PC-9 (cell line): Measurements from ENCODE around the gene SPP1. TPM values are rescaled to one million over a fixed set of nuclear protein-coding genes. Genes with fewer than 3 reads are reported as not detected.

ENCODE experiments used
- BruUV-seq: library from RNA; stranded (reverse); fragments of 400-500 nt; replicated peaks from 2 replicates; lab custom pipeline; 2021; lab: Mats Ljungman, UMichigan
- CTCF ChIA-PET: fragments of 300-600 bp; sonication (Branson Sonifier 250); formaldehyde crosslinking; loops from one replicate; lab custom pipeline; 2022; ENCODE audit warnings: antibody characterized with exemption; lab: Charles Lee
- POLR2A ChIA-PET: fragments of 300-600 bp; sonication (Branson Sonifier 250); formaldehyde crosslinking; loops from one replicate; lab custom pipeline; 2022; ENCODE audit warnings: antibody characterized with exemption; ENCODE audit not compliant: unreplicated experiment; lab: Charles Lee
- DNase-seq, 2 experiments: peaks; one replicate each; pipeline versions ENCODE4 v3.0.0 to v3.0.0-alpha.2; 2015 to 2022; ENCODE audit warnings: mixed read lengths in 1 of 2
- H2AFZ ChIP-seq: fragments of 200-600 bp; sonication (generic); 2 replicates; pipeline ENCODE4 v1.8.1; 2017; ENCODE audit warnings: antibody characterized with exemption
- H3F3A ChIP-seq: fragments of 200-600 bp; sonication (generic); 2 replicates; pipeline ENCODE4 v1.8.1; 2017; ENCODE audit warnings: antibody characterized with exemption, mild to moderate bottlenecking, low read depth; ENCODE audit not compliant: insufficient read depth
- H3K27ac ChIP-seq: fragments of 200-600 bp; sonication (generic); 2 replicates; pipeline ENCODE4 v1.6.1; 2016; ENCODE audit warnings: mixed run types
- H3K27me3 ChIP-seq: fragments of 200-600 bp; sonication (generic); 2 replicates; pipeline ENCODE4 v1.6.1; 2016; ENCODE audit warnings: low read depth, mixed run types; ENCODE audit not compliant: insufficient read depth
- H3K36me3 ChIP-seq: fragments of 200-600 bp; sonication (generic); 2 replicates; pipeline ENCODE4 v1.6.1; 2016; ENCODE audit warnings: low read depth, mixed run types
- H3K4me1 ChIP-seq: fragments of 200-600 bp; sonication (generic); replicated peaks from 2 replicates; pipeline ENCODE4 v1.6.1; 2016; ENCODE audit warnings: mixed run types; ENCODE audit not compliant: insufficient read depth
- H3K4me2 ChIP-seq: fragments of 200-600 bp; sonication (generic); 2 replicates; pipeline ENCODE4 v1.6.1; 2017; ENCODE audit warnings: mixed run types
- H3K4me3 ChIP-seq: fragments of 200-600 bp; sonication (generic); 2 replicates; pipeline ENCODE4 v1.6.1; 2016; ENCODE audit warnings: mixed run types
- H3K79me2 ChIP-seq: fragments of 200-600 bp; sonication (generic); 2 replicates; pipeline ENCODE4 v1.6.1; 2017; ENCODE audit warnings: low read depth, mixed run types
- H3K9me2 ChIP-seq: fragments of 200-600 bp; sonication (generic); 2 replicates; pipeline ENCODE4 v1.8.1; 2017; ENCODE audit warnings: mild to moderate bottlenecking; ENCODE audit not compliant: insufficient read depth
- H3K9me3 ChIP-seq: fragments of 200-600 bp; sonication (generic); 2 replicates; pipeline ENCODE4 v1.8.1; 2016; ENCODE audit warnings: low read depth; ENCODE audit not compliant: insufficient read depth
- H4K20me1 ChIP-seq: fragments of 200-600 bp; sonication (generic); 2 replicates; pipeline ENCODE4 v1.8.1; 2017; ENCODE audit not compliant: insufficient read depth
- EZH2 ChIP-seq: fragments of 200-600 bp; sonication (generic); IDR thresholded peaks from 2 replicates; pipeline ENCODE4 v1.8.0; 2017; ENCODE audit warnings: antibody characterized with exemption, low read depth
- intact Hi-C: fragments of 100-400 bp; cut with micrococcal nuclease; formaldehyde crosslinking; loops from one replicate; pipeline ENCODE4 v1.10.0; 2022; ENCODE audit not compliant: unreplicated experiment
- total RNA-seq: library from RNA; stranded (reverse); gene quantifications from 2 replicates; pipeline ENCODE4 v1.2.3, GENCODE V29; 2021
- TF ChIP-seq, protein P1 (sequence below): fragments of 200-600 bp; sonication (generic); conservative IDR thresholded peaks from 2 replicates; pipeline ENCODE4 v1.6.1; 2017; ENCODE audit warnings: mixed run types, antibody characterized with exemption, mild to moderate bottlenecking, moderate library complexity

Gene SPP1
- total RNA-seq, 1 experiment from 2014 or later: 212 TPM

DNA sequence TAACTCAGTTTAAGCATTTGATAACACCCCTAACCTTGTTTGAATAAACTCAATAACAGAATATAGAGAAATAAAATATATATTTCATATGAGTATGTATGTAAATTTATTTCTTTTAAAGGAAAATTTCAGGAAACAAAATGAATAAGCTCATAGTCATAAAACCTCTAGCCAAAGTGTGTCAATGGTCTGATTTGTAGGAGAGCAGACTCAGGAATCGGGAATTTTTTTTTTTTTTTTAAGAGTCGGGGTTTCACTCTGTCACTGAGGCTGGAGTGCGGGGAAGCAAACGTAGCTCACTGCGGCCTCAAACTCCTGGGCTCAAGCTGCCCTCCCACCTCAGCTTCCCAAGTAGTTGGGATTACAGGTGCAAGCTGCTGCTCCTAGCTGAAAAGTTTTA lies 34.4 kb downstream of the SPP1 start:
- intact Hi-C loops: no loop called here
- CTCF ChIA-PET: interaction anchor here (0.6 kb wide), 2 partner anchors 1086 to 1441 kb away, joined by 4 to 7 read pairs; no protein-coding TSS in a partner anchor

DNA sequence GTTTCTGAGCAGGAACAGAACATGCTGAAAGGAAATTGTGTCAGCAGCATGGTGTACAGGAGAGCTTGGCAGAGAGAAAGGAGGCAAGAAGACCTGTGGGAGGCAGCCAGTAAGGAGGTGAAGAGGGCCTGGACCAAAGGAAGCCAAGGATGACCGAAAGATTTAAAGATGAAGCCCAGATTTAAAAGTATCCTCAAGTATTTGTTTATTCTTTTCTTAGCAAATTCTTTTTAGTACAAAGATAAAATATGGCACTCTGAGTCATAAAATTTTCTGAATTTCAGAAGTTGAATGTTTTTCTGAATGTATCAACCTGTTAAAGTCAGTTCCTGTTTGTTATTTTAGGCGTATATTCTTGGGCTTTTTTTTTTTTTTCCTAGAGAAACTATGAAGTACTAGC lies 35.5 kb downstream of the SPP1 start:
- DNase-seq: no peak
- intact Hi-C loops: no loop called here
- CTCF ChIA-PET: interaction anchor here (0.5 kb wide), 1 partner anchor 162 kb away, joined by 3 read pairs; no protein-coding TSS in a partner anchor
- no peaks in the 10 kb centered on the region for H3K36me3 ChIP-seq
- no peak overlapping the region for H3K27ac ChIP-seq
- peaks cover 13% of the 10 kb centered on the region for H3K4me1 ChIP-seq
- H3K4me3 ChIP-seq: no peak overlapping the region
- no peaks in the 10 kb centered on the region for H3F3A ChIP-seq
- peak overlapping the region; percentile 21; the same call in 1 of the 2 replicates for H3K4me2 ChIP-seq
- BruUV-seq: no TSS peak
- no peaks in the 10 kb centered on the region for H3K9me3 ChIP-seq
- POLR2A ChIA-PET: no interaction called here
- H3K79me2 ChIP-seq: peaks cover 33% of the 10 kb centered on the region
- no peaks in the 10 kb centered on the region for H3K9me2 ChIP-seq
- H3K27me3 ChIP-seq: no peaks in the 10 kb centered on the region
- no peak for TF ChIP-seq EZH2
- TF ChIP-seq, protein P1, sequence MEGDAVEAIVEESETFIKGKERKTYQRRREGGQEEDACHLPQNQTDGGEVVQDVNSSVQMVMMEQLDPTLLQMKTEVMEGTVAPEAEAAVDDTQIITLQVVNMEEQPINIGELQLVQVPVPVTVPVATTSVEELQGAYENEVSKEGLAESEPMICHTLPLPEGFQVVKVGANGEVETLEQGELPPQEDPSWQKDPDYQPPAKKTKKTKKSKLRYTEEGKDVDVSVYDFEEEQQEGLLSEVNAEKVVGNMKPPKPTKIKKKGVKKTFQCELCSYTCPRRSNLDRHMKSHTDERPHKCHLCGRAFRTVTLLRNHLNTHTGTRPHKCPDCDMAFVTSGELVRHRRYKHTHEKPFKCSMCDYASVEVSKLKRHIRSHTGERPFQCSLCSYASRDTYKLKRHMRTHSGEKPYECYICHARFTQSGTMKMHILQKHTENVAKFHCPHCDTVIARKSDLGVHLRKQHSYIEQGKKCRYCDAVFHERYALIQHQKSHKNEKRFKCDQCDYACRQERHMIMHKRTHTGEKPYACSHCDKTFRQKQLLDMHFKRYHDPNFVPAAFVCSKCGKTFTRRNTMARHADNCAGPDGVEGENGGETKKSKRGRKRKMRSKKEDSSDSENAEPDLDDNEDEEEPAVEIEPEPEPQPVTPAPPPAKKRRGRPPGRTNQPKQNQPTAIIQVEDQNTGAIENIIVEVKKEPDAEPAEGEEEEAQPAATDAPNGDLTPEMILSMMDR: no peak
- H4K20me1 ChIP-seq: no peaks in the 10 kb centered on the region
- H2AFZ ChIP-seq: no peak overlapping the region

More for the DNA sequence above, 34.4 kb downstream of the SPP1 start:
- no TSS peak for BruUV-seq
- no peak overlapping the region for H3K27ac ChIP-seq
- H3K79me2 ChIP-seq: peaks cover 33% of the 10 kb centered on the region
- no peaks in the 10 kb centered on the region for H4K20me1 ChIP-seq
- no peaks in the 10 kb centered on the region for H3K9me2 ChIP-seq
- H3K27me3 ChIP-seq: no peaks in the 10 kb centered on the region
- TF ChIP-seq EZH2: no peak
- TF ChIP-seq, protein P1: no peak
- no peak for DNase-seq
- no peaks in the 10 kb centered on the region for H3K36me3 ChIP-seq
- peak overlapping the region; percentile 86; the same call in 1 of the 2 replicates for H3K4me2 ChIP-seq
- H3K9me3 ChIP-seq: no peaks in the 10 kb centered on the region
- no peak overlapping the region for H2AFZ ChIP-seq
- H3F3A ChIP-seq: no peaks in the 10 kb centered on the region
- H3K4me1 ChIP-seq: peaks cover 13% of the 10 kb centered on the region
- POLR2A ChIA-PET: no interaction called here
- H3K4me3 ChIP-seq: no peak overlapping the region

DNA sequence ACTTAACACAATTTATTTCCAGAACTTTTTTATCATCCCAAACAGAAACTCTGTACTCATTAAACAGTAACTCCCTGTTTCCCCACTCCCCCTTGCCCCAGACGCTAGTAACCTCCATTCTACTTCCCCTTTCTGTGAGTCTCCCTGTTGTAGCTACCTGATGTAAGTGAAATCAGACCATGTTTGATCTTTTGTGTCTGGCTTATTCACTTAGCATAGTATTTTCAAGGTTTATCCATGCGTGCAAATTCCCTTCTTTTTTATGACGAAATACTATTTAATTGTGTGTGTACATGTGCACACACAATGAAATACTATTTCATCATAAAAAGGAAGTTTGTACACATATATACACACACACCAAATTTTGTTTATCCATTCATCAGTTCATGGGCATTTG lies 37.1 kb downstream of the SPP1 start:
- H3K4me1 ChIP-seq: peaks cover 15% of the 10 kb centered on the region
- no TSS peak for BruUV-seq
- no peaks in the 10 kb centered on the region for H3K9me3 ChIP-seq
- peaks cover 33% of the 10 kb centered on the region for H3K79me2 ChIP-seq
- TF ChIP-seq, protein P1: no peak
- TF ChIP-seq EZH2: no peak
- H3K4me2 ChIP-seq: no peak overlapping the region
- ChIA-PET POLR2A (no interaction called here), CTCF (no interaction called here)
- no peaks in the 10 kb centered on the region for H3K27me3 ChIP-seq
- H3F3A ChIP-seq: peaks cover 7% of the 10 kb centered on the region; the same call in 1 of the 2 replicates
- H3K27ac ChIP-seq: no peak overlapping the region
- no peak overlapping the region for H3K4me3 ChIP-seq
- H3K9me2 ChIP-seq: no peaks in the 10 kb centered on the region
- no peaks in the 10 kb centered on the region for H4K20me1 ChIP-seq
- H2AFZ ChIP-seq: no peak overlapping the region
- intact Hi-C loops: no loop called here
- no peak for DNase-seq
- no peaks in the 10 kb centered on the region for H3K36me3 ChIP-seq
